Measurements from ENCODE around the gene FAM162A. TPM values are rescaled to one million over a fixed set of nuclear protein-coding genes. Genes with fewer than 3 reads are reported as not detected.
A peak's percentile ranks its signal among the peaks of the same experiment; 100 is the strongest.

FAM162A gene
- total RNA-seq, 1 donor from 2014 or later: 141 TPM

GRCh38 chr3:122458992-122459391 lies 75.0 kb downstream of the FAM162A start:
- H3K4me1 ChIP-seq: no peaks in the 10 kb centered on the region
- peaks cover 65% of the 10 kb centered on the region for H3K36me3 ChIP-seq
- TF ChIP-seq CTCF (IDR thresholded peaks at IDR 0.05; ENCODE audit: borderline replicate concordance): peak; percentile 46
- no peak overlapping the region for H3K4me3 ChIP-seq
- no peak overlapping the region for H3K27ac ChIP-seq (replicated peaks)
- H3K9me3 ChIP-seq (replicated peaks): no peaks in the 10 kb centered on the region
- intact Hi-C loops (cut with micrococcal nuclease): no loop called here
- no peaks in the 10 kb centered on the region for H3K27me3 ChIP-seq (ENCODE audit: low read depth)
- DNase-seq: no peak

- peaks cover 80% of the 10 kb centered on the region for H3K36me3 ChIP-seq
- H3K27ac ChIP-seq (replicated peaks): no peak overlapping the region
- no peak for TF ChIP-seq CTCF (IDR thresholded peaks at IDR 0.05; ENCODE audit: borderline replicate concordance)
- no peaks in the 10 kb centered on the region for H3K27me3 ChIP-seq (ENCODE audit: low read depth)
- no peaks in the 10 kb centered on the region for H3K9me3 ChIP-seq (replicated peaks)
- H3K4me3 ChIP-seq: no peak overlapping the region
- intact Hi-C loops (cut with micrococcal nuclease): no loop called here
- no peaks in the 10 kb centered on the region for H3K4me1 ChIP-seq
- no peak for DNase-seq
Observed at GRCh38 chr3:122461806-122462205, 77.8 kb downstream of the FAM162A start.

Other genes with a start within 250 kb of the FAM162A start
- not detected for gene CASR, start 200.5 kb upstream of the FAM162A start, total RNA-seq
- 0.74 TPM for gene CSTA, start 58.9 kb upstream of the FAM162A start, total RNA-seq
- gene MIX23, start 951 bp upstream of the FAM162A start, total RNA-seq: 32.7 TPM
- gene WDR5B, start 31.9 kb downstream of the FAM162A start, total RNA-seq: 3.3 TPM
- 64.9 TPM for gene KPNA1, start 130.8 kb downstream of the FAM162A start, total RNA-seq
- 12.6 TPM for gene PARP9, start 180.1 kb downstream of the FAM162A start, total RNA-seq
- gene DTX3L, start 180.2 kb downstream of the FAM162A start, total RNA-seq: 13.6 TPM
- 0.80 TPM for gene PARP15, start 193.5 kb downstream of the FAM162A start, total RNA-seq